Liver (tissue), 9 donors: ENCODE data around the gene IL17A. TPM values are rescaled to one million over a fixed set of nuclear protein-coding genes. Genes with fewer than 3 reads are reported as not detected.
"Not testable (repeated sequence)": the region's sequence is repeated elsewhere in the genome, so short reads cannot be mapped to it uniquely, and the experiment has no call there.

Experiments used
- DNase-seq: peaks from one replicate; pipeline ENCODE4 v3.0.0-alpha.2; 2017; ENCODE audit warnings: low spot score
- H3K27ac ChIP-seq, 2 donors: one replicate each; pipeline ENCODE4 v1.7.0; 2013; ENCODE audit warnings: inconsistent platforms in 2 of 2, low read length in 2 of 2, control low read depth in 1 of 2, low read depth in 1 of 2, mild to moderate bottlenecking in 1 of 2
- H3K27me3 ChIP-seq, 4 donors: one replicate each; pipeline versions ENCODE4 v1.6.1 to v1.7.0; 2013; ENCODE audit warnings: low read length in 3 of 4, inconsistent platforms in 1 of 4, mild to moderate bottlenecking in 1 of 4, moderate library complexity in 1 of 4; ENCODE audit not compliant: control insufficient read depth in 4 of 4, insufficient read depth in 4 of 4
- H3K36me3 ChIP-seq, 4 donors: one replicate each; pipeline versions ENCODE4 v1.6.1 to v1.7.0; 2013; ENCODE audit warnings: low read length in 3 of 4, mild to moderate bottlenecking in 3 of 4, low read depth in 1 of 4, moderate library complexity in 1 of 4; ENCODE audit not compliant: control insufficient read depth in 4 of 4, insufficient read depth in 3 of 4
- H3K4me1 ChIP-seq, 4 donors: one replicate each; pipeline versions ENCODE4 v1.6.1 to v1.7.0; 2013; ENCODE audit warnings: low read length in 3 of 4, mild to moderate bottlenecking in 3 of 4, moderate library complexity in 1 of 4; ENCODE audit not compliant: control insufficient read depth in 4 of 4, insufficient read depth in 4 of 4
- H3K4me3 ChIP-seq, 3 donors: one replicate each; pipeline versions ENCODE4 v1.6.1 to v1.7.0; 2013; ENCODE audit warnings: low read length in 3 of 3, control low read depth in 1 of 3, low read depth in 1 of 3, mild to moderate bottlenecking in 1 of 3
- H3K9ac ChIP-seq, 2 donors: one replicate each; pipeline ENCODE4 v1.7.0; 2013; ENCODE audit warnings: low read length in 2 of 2, mild to moderate bottlenecking in 2 of 2, moderate library complexity in 2 of 2, control low read depth in 1 of 2, low read depth in 1 of 2
- H3K9me3 ChIP-seq, 4 donors: one replicate each; pipeline versions ENCODE4 v1.6.1 to v1.7.0; 2013; ENCODE audit warnings: low read length in 3 of 4; ENCODE audit not compliant: control insufficient read depth in 4 of 4
- EGR1 ChIP-seq, 2 donors: IDR thresholded peaks; 2 replicates each; pipeline ENCODE4 v1.6.1; 2016 to 2018; ENCODE audit warnings: antibody characterized with exemption in 2 of 2, low read depth in 2 of 2
- FOXA1 ChIP-seq: IDR thresholded peaks from 2 replicates; pipeline ENCODE4 v1.6.1; 2016; ENCODE audit warnings: antibody characterized with exemption
- FOXA2 ChIP-seq: IDR thresholded peaks from 2 replicates; pipeline ENCODE4 v1.6.1; 2016; ENCODE audit warnings: antibody characterized with exemption
- GABPA ChIP-seq, 2 donors: IDR thresholded peaks in 1 of 2; conservative IDR thresholded peaks in 1 of 2; 2 replicates each; pipeline ENCODE4 v1.6.1; 2016; ENCODE audit warnings: antibody characterized with exemption in 2 of 2, mild to moderate bottlenecking in 1 of 2, moderate library complexity in 1 of 2
- HNF4G ChIP-seq: IDR thresholded peaks from 2 replicates; pipeline ENCODE4 v1.6.1; 2016; ENCODE audit warnings: antibody characterized with exemption
- JUND ChIP-seq, 2 donors: IDR thresholded peaks; 2 replicates each; pipeline ENCODE4 v1.6.1; 2016; ENCODE audit warnings: antibody characterized with exemption in 2 of 2
- RAD21 ChIP-seq, 2 donors: IDR thresholded peaks; 2 replicates each; pipeline ENCODE4 v1.6.1; 2016; ENCODE audit warnings: antibody characterized with exemption in 2 of 2, mild to moderate bottlenecking in 2 of 2
- RXRA ChIP-seq, 2 donors: IDR thresholded peaks; 2 replicates each; pipeline ENCODE4 v1.6.1; 2017 to 2018; ENCODE audit warnings: antibody characterized with exemption in 2 of 2, mild to moderate bottlenecking in 1 of 2
- SP1 ChIP-seq: IDR thresholded peaks from 2 replicates; pipeline ENCODE4 v1.6.1; 2018; ENCODE audit warnings: antibody characterized with exemption, mild to moderate bottlenecking
- YY1 ChIP-seq: IDR thresholded peaks from 2 replicates; pipeline ENCODE4 v1.6.1; 2016; ENCODE audit warnings: antibody characterized with exemption, mild to moderate bottlenecking
- WGBS: extraction: QIAGEN DNeasy Blood & Tissue Kit; methylation state at CpG from one replicate; pipeline ENCODE4 v1.1.7; 2013; 5-methylcytosine and 5-hydroxymethylcytosine counted together
- polyA plus RNA-seq, 2 donors: library from polyadenylated mRNA; stranded (reverse) in 1 of 2; unstranded in 1 of 2; fragments of 200-250 nt in 1 of 2; fragments of >200 nt in 1 of 2; fragmentation: Nextera tagmentation in 1 of 2; extraction: Ambion mirVana in 1 of 2; gene quantifications; one replicate each; pipeline versions ENCODE4 v1.2.1 to v1.2.3, GENCODE V29; 2013 to 2015
- total RNA-seq, 2 donors: library from RNA; depleted of rRNA; stranded (reverse); fragments of >200 nt; gene quantifications; one replicate each; pipeline ENCODE4 v1.2.3, GENCODE V29; 2014
- TF ChIP-seq, protein P1 (sequence below): IDR thresholded peaks from 2 replicates; pipeline ENCODE4 v1.6.1; 2016; ENCODE audit warnings: antibody characterized with exemption, mild to moderate bottlenecking
- TF ChIP-seq, protein P2 (sequence below): IDR thresholded peaks from 2 replicates; pipeline ENCODE4 v1.6.1; 2016; ENCODE audit warnings: antibody characterized with exemption
- TF ChIP-seq, protein P3 (sequence below): fragments of 150-350 bp; IDR thresholded peaks from 2 replicates; pipeline ENCODE4 v1.5.1; 2017; ENCODE audit warnings: improper control_type of control experiment, low read depth, low read length; ENCODE audit not compliant: missing input control
- TF ChIP-seq, protein P4 (sequence below): IDR thresholded peaks from 2 replicates; pipeline ENCODE4 v1.6.1; 2016; ENCODE audit warnings: antibody characterized with exemption
- TF ChIP-seq, protein P5 (sequence below): IDR thresholded peaks from 2 replicates; pipeline ENCODE4 v1.6.1; 2016; ENCODE audit warnings: antibody characterized with exemption
- donor health status: healthy.
- donor health status: healthy.
- donor health status: healthy.
- donor health status: healthy.
- donor health status: healthy.

The IL17A gene
- total and polyA plus RNA-seq, 4 donors, result not detected

DNA sequence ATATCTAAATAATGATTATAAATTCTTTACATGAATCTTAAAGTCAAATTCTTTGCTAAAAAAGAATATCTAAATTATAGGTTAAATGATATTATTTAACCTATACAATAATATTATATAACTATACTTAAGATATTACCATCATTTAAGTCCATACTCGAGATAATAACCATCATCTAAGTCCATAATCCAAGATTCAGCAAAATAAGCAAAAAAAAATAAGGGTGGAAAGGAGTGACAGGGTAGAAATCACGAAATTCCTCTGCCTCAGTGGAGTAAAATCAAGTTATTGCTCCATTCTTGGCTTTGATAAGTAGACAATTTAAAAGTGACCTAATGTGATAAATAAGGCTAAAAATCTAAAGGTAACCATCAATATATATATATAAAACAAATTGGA lies 9.7 kb downstream of the IL17A start:
- Histone ChIP-seq H3K4me3 (no peak overlapping the region), H3K4me1 (peaks cover 0 to 4% (median 0%) of the 10 kb centered on the region in 4 donors), H3K36me3 (no peaks in the 10 kb centered on the region), H3K9ac (no peak overlapping the region), H3K27ac (no peak overlapping the region), H3K27me3 (no peaks in the 10 kb centered on the region), H3K9me3 (peaks cover 0 to 3% (median 0%) of the 10 kb centered on the region in 4 donors)
- DNase-seq, result no peak
- 39% methylated on average over 2 of the region's 2 CpGs for WGBS
- TF ChIP-seq, protein P1, sequence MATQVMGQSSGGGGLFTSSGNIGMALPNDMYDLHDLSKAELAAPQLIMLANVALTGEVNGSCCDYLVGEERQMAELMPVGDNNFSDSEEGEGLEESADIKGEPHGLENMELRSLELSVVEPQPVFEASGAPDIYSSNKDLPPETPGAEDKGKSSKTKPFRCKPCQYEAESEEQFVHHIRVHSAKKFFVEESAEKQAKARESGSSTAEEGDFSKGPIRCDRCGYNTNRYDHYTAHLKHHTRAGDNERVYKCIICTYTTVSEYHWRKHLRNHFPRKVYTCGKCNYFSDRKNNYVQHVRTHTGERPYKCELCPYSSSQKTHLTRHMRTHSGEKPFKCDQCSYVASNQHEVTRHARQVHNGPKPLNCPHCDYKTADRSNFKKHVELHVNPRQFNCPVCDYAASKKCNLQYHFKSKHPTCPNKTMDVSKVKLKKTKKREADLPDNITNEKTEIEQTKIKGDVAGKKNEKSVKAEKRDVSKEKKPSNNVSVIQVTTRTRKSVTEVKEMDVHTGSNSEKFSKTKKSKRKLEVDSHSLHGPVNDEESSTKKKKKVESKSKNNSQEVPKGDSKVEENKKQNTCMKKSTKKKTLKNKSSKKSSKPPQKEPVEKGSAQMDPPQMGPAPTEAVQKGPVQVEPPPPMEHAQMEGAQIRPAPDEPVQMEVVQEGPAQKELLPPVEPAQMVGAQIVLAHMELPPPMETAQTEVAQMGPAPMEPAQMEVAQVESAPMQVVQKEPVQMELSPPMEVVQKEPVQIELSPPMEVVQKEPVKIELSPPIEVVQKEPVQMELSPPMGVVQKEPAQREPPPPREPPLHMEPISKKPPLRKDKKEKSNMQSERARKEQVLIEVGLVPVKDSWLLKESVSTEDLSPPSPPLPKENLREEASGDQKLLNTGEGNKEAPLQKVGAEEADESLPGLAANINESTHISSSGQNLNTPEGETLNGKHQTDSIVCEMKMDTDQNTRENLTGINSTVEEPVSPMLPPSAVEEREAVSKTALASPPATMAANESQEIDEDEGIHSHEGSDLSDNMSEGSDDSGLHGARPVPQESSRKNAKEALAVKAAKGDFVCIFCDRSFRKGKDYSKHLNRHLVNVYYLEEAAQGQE, result no peak
- TF ChIP-seq GABPA (IDR thresholded peaks at IDR 0.05 in 1 of 2, conservative IDR thresholded peaks at IDR 0.05 in 1 of 2) (no peak), SP1 (no peak), RAD21 (IDR thresholded peaks at IDR 0.05) (no peak), YY1 (no peak), JUND (IDR thresholded peaks at IDR 0.05) (no peak), HNF4G (no peak), RXRA (IDR thresholded peaks at IDR 0.05) (no peak), FOXA2 (no peak), FOXA1 (no peak), EGR1 (IDR thresholded peaks at IDR 0.05; ENCODE audit: low read depth in 2 of 2) (no peak)
- TF ChIP-seq, protein P2, sequence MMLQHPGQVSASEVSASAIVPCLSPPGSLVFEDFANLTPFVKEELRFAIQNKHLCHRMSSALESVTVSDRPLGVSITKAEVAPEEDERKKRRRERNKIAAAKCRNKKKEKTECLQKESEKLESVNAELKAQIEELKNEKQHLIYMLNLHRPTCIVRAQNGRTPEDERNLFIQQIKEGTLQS, result no peak
- TF ChIP-seq, protein P3, sequence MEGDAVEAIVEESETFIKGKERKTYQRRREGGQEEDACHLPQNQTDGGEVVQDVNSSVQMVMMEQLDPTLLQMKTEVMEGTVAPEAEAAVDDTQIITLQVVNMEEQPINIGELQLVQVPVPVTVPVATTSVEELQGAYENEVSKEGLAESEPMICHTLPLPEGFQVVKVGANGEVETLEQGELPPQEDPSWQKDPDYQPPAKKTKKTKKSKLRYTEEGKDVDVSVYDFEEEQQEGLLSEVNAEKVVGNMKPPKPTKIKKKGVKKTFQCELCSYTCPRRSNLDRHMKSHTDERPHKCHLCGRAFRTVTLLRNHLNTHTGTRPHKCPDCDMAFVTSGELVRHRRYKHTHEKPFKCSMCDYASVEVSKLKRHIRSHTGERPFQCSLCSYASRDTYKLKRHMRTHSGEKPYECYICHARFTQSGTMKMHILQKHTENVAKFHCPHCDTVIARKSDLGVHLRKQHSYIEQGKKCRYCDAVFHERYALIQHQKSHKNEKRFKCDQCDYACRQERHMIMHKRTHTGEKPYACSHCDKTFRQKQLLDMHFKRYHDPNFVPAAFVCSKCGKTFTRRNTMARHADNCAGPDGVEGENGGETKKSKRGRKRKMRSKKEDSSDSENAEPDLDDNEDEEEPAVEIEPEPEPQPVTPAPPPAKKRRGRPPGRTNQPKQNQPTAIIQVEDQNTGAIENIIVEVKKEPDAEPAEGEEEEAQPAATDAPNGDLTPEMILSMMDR, result no peak
- TF ChIP-seq, protein P4, sequence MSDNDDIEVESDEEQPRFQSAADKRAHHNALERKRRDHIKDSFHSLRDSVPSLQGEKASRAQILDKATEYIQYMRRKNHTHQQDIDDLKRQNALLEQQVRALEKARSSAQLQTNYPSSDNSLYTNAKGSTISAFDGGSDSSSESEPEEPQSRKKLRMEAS, result no peak
- TF ChIP-seq, protein P5, sequence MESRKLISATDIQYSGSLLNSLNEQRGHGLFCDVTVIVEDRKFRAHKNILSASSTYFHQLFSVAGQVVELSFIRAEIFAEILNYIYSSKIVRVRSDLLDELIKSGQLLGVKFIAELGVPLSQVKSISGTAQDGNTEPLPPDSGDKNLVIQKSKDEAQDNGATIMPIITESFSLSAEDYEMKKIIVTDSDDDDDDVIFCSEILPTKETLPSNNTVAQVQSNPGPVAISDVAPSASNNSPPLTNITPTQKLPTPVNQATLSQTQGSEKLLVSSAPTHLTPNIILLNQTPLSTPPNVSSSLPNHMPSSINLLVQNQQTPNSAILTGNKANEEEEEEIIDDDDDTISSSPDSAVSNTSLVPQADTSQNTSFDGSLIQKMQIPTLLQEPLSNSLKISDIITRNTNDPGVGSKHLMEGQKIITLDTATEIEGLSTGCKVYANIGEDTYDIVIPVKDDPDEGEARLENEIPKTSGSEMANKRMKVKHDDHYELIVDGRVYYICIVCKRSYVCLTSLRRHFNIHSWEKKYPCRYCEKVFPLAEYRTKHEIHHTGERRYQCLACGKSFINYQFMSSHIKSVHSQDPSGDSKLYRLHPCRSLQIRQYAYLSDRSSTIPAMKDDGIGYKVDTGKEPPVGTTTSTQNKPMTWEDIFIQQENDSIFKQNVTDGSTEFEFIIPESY, result no peak

DNA sequence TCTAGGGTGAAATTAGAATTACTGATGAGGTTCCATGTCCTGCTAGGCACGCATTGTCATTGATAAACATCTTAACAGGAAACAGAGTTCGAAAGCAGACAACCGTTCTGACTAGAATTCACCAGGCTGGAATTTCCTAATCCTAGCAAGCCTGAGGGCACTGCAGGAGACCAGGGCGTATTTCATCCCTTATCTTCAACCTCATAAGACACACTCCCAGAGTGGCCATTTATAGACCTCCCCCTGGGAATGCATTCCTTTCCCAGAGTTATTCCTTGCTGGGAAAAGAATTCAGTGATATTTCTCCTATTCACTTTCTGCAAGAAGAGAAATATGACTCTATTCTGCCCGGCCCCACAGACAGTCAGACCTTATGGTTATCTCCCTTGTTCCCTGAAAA lies 13.9 kb downstream of the IL17A start:
- H3K4me1 ChIP-seq, result not testable (repeated sequence)
- 51% methylated on average over 5 of the region's 5 CpGs for WGBS

More for the DNA sequence above, 13.9 kb downstream of the IL17A start:
- H3K9me3 ChIP-seq, H3K9ac ChIP-seq, H3K36me3 ChIP-seq, DNase-seq, H3K27me3 ChIP-seq, H3K4me3 ChIP-seq, H3K27ac ChIP-seq: not testable (repeated sequence)
